ENCODE data around the gene ZNF354C.

ZNF354C gene

DNA sequence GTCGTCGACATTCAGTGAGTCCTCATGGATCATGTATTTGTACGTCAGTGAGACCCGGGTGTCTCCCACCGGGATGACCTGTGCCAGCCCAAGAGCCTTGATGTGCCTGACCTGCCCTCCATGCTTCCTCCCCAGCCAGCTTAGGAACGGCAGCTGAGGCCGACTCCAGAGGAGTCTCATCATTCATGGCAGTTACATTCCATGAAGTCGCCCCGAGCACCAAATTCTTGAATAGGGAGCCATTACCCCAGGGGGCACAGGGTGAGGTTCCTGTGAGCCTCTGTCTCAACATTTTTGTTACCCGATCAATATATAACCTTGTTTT is 67.8 kb downstream of the ZNF354C start:
- no peak for DNase-seq

DNA sequence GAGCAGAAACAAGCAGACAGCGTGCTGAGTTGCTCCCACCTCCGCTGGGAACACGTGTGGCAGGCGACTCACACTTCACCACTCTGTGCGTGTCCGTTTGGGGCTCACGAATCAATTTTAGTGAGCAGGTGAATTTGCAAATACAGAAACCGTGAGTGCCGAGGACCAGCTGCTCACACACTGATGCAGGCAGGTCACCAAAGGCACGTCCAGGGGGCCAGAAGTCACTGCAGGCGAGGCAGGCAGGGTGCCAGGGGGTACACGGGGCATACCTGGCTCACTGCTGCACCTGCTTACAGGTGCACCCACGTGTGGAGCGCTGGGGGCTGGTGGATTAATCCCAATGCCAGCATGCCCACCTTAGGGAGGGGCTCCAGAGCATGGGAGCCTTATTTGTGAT is 68.8 kb downstream of the ZNF354C start:
- DNase-seq, result no peak

GRCh38 chr5:179129607-179130071 is 69.5 kb downstream of the ZNF354C start:
- DNase-seq, result no peak

DNA sequence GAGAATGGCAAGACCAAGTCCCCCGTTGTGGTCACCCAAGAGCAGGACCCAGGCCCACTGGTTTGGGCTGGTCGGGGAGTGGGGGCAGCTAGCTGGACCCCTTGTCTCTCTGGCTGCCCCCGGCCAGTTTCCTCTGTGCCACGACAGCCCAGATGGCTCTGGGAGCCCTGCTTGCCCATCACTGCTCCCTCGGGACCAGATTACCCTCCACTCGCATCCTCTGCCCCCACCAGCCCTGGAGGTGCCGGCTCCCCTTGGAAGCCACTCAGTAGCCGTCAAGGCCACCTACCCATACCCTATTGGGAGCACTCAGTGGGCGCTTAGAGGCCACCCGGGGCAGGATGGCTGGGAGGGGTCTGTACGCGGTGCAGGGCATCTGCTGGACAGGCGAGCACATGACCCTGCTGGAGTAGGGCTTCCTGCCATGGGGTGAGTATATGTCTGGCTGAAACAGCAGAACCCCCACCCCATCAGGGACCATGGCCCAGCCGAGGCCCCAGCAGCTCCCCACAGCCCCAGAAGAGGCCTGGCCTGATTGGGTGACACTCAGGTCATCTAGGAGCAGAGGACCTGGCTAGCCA is 70.0 kb downstream of the ZNF354C start:
- no peak for DNase-seq

GRCh38 chr5:179131321-179131835 is 71.2 kb downstream of the ZNF354C start:
- DNase-seq, result no peak

GRCh38 chr5:179131886-179132585 is 71.9 kb downstream of the ZNF354C start:
- no peak for DNase-seq

DNA sequence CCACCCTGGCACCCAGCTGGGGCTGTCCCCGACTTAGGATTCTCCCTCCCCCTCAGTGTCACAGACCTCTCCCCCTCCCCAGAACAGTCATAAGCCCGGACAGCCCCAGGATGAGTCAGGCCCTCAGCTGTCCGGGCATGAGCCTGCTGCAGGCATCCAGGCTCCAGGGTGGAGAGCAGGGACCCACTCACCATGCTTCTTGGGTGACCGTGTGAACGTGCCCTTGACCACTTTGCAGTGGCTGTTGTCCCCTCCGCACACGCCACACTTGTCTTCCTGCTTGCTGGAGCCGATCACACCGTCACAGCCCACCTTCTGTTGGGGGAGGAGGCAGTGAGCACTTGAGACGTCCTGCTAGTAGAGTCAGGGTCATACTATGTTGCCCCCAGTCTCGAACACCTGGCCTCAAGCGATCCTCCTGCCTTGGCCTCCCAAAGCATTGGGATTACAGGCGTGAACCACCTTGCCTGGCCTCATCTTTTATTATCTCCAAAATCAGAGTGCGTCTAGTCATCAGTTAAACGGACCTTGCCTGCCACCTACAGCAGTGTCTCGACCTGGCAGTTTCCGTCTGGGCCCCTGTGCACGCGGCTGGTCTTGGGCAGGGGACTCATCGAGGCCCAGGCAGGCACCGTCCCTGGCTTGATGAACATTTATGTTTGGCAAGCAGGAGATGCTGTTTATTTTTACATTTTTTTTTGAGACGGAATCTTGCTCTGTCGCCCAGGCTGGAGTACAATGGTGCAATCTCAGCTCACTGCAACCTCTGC is 72.6 kb downstream of the ZNF354C start:
- no peak for DNase-seq
